Smooth muscle cell (in vitro differentiated cells): Measurements from ENCODE around the gene UBE3B. TPM values are rescaled to one million over a fixed set of nuclear protein-coding genes. Genes with fewer than 3 reads are reported as not detected.
A peak's percentile ranks its signal among the peaks of the same experiment; 100 is the strongest.

ENCODE experiments used
- DNase-seq: peaks from one replicate; lab custom pipeline; 2025; ENCODE audit not compliant: unreplicated experiment; lab: John Stamatoyannopoulos, UW
- H2AFZ ChIP-seq: fragments of 200-600 bp; sonication (generic); 2 replicates; pipeline ENCODE4 v1.6.0; 2016; ENCODE audit warnings: antibody characterized with exemption, low read depth, mild to moderate bottlenecking
- H3F3A ChIP-seq: fragments of 200-600 bp; sonication (generic); 2 replicates; pipeline ENCODE4 v1.6.0; 2017; ENCODE audit warnings: antibody characterized with exemption, low read depth
- H3K27ac ChIP-seq: fragments of 200-600 bp; sonication (generic); 2 replicates; pipeline ENCODE4 v1.5.1; 2016; ENCODE audit warnings: low read depth, mild to moderate bottlenecking
- H3K27me3 ChIP-seq: fragments of 200-600 bp; sonication (generic); 2 replicates; pipeline ENCODE4 v1.6.1; 2016; ENCODE audit warnings: low read depth, mild to moderate bottlenecking
- H3K36me3 ChIP-seq: fragments of 200-600 bp; sonication (generic); 2 replicates; pipeline ENCODE4 v1.5.1; 2016; ENCODE audit warnings: low read depth
- H3K4me1 ChIP-seq: fragments of 200-600 bp; sonication (generic); 2 replicates; pipeline ENCODE4 v1.5.1; 2016; ENCODE audit warnings: low read depth
- H3K4me2 ChIP-seq: fragments of 200-600 bp; sonication (generic); 2 replicates; pipeline ENCODE4 v1.6.0; 2016; ENCODE audit warnings: mild to moderate bottlenecking
- H3K4me3 ChIP-seq: fragments of 200-600 bp; sonication (generic); 2 replicates; pipeline ENCODE4 v1.5.1; 2016; ENCODE audit warnings: mild to moderate bottlenecking
- H3K79me2 ChIP-seq: fragments of 200-600 bp; sonication (generic); 2 replicates; pipeline ENCODE4 v1.6.0; 2016; ENCODE audit warnings: low read depth, mild to moderate bottlenecking
- H3K9ac ChIP-seq: fragments of 200-600 bp; sonication (generic); 2 replicates; pipeline ENCODE4 v1.6.0; 2016; ENCODE audit warnings: low read depth
- H3K9me3 ChIP-seq: fragments of 200-600 bp; sonication (generic); replicated peaks from 2 replicates; pipeline ENCODE4 v1.5.1; 2016; ENCODE audit warnings: low read depth
- H4K20me1 ChIP-seq: fragments of 200-600 bp; sonication (generic); 2 replicates; pipeline ENCODE4 v1.6.0; 2016; ENCODE audit warnings: low read depth
- CTCF ChIP-seq: fragments of 200-600 bp; sonication (generic); IDR thresholded peaks from 2 replicates; pipeline ENCODE4 v1.5.1; 2017; ENCODE audit warnings: borderline replicate concordance, mild to moderate bottlenecking, antibody characterized with exemption; ENCODE audit not compliant: insufficient read depth, poor library complexity, severe bottlenecking
- WGBS: methylation state at CpG from one replicate; pipeline ENCODE4 v1.1.7; 2016; ENCODE audit warnings: low lambda C conversion rate; 5-methylcytosine and 5-hydroxymethylcytosine counted together
- polyA plus RNA-seq: library from polyadenylated mRNA; unstranded; fragments of >200 nt; fragmentation: Nextera tagmentation; extraction: Ambion mirVana; gene quantifications from 2 replicates; pipeline ENCODE4 v1.2.1, GENCODE V29; 2016
- total RNA-seq: library from RNA; depleted of rRNA; stranded (reverse); fragments of >200 nt; gene quantifications from 2 replicates; pipeline ENCODE4 v1.2.3, GENCODE V29; 2014

Gene UBE3B
- total and polyA plus RNA-seq, 2 experiments from 2014 or later, result 21.8 to 62.9 TPM

- H2AFZ ChIP-seq, result no peak overlapping the region
- H3K4me1 ChIP-seq, result no peaks in the 10 kb centered on the region
- 32% methylated on average over 7 of the region's 7 CpGs for WGBS
- peak overlapping the region; percentile 20 for H3K9ac ChIP-seq
- no peaks in the 10 kb centered on the region for H3K27me3 ChIP-seq
- peak overlapping the region; percentile 63 for H3K27ac ChIP-seq
- no peaks in the 10 kb centered on the region for H4K20me1 ChIP-seq
- no peaks in the 10 kb centered on the region for H3K79me2 ChIP-seq
- no peaks in the 10 kb centered on the region for H3K9me3 ChIP-seq
- no peak overlapping the region for H3K4me3 ChIP-seq
- peaks cover 10% of the 10 kb centered on the region for H3K36me3 ChIP-seq
- no peaks in the 10 kb centered on the region for H3F3A ChIP-seq
- TF ChIP-seq CTCF, result no peak
- peak overlapping the region; percentile 28 for H3K4me2 ChIP-seq
- DNase-seq, result no peak
Measured at GRCh38 chr12:109497675-109498074, 20.2 kb downstream of the UBE3B start.

GRCh38 chr12:109500406-109501185 lies 23.2 kb downstream of the UBE3B start:
- H3K36me3 ChIP-seq, result peaks cover 19% of the 10 kb centered on the region

GRCh38 chr12:109501299-109501698 lies 23.9 kb downstream of the UBE3B start:
- peaks cover 23% of the 10 kb centered on the region for H3K36me3 ChIP-seq
- H3K4me3 ChIP-seq, result no peak overlapping the region
- H3K4me2 ChIP-seq, result no peak overlapping the region
- H3K27me3 ChIP-seq, result no peaks in the 10 kb centered on the region
- H2AFZ ChIP-seq, result no peak overlapping the region
- H3K27ac ChIP-seq, result no peak overlapping the region
- TF ChIP-seq CTCF, result no peak
- H3F3A ChIP-seq, result no peaks in the 10 kb centered on the region
- H3K4me1 ChIP-seq, result no peaks in the 10 kb centered on the region
- no peak for DNase-seq
- H3K79me2 ChIP-seq, result no peaks in the 10 kb centered on the region
- 96% methylated on average over 6 of the region's 6 CpGs for WGBS
- no peaks in the 10 kb centered on the region for H3K9me3 ChIP-seq
- H4K20me1 ChIP-seq, result no peaks in the 10 kb centered on the region
- H3K9ac ChIP-seq, result no peak overlapping the region

More at GRCh38 chr12:109500406-109501185, 23.2 kb downstream of the UBE3B start:
- H3K4me3 ChIP-seq, result no peak overlapping the region
- H3F3A ChIP-seq, result no peaks in the 10 kb centered on the region
- no peaks in the 10 kb centered on the region for H3K79me2 ChIP-seq
- 84% methylated on average over 9 of the region's 9 CpGs for WGBS
- no peak for TF ChIP-seq CTCF
- H2AFZ ChIP-seq, result no peak overlapping the region
- H3K9ac ChIP-seq, result no peak overlapping the region
- H3K9me3 ChIP-seq, result no peaks in the 10 kb centered on the region
- H3K27ac ChIP-seq, result no peak overlapping the region
- no peaks in the 10 kb centered on the region for H3K4me1 ChIP-seq
- no peak for DNase-seq
- H3K4me2 ChIP-seq, result no peak overlapping the region
- H3K27me3 ChIP-seq, result no peaks in the 10 kb centered on the region
- H4K20me1 ChIP-seq, result no peaks in the 10 kb centered on the region

- no peak overlapping the region for H3K4me2 ChIP-seq
- H2AFZ ChIP-seq, result no peak overlapping the region
- 100% methylated on average over 5 of the region's 5 CpGs for WGBS
- no peaks in the 10 kb centered on the region for H3K4me1 ChIP-seq
- H3K9me3 ChIP-seq, result no peaks in the 10 kb centered on the region
- no peak for TF ChIP-seq CTCF
- no peak overlapping the region for H3K4me3 ChIP-seq
- no peaks in the 10 kb centered on the region for H3K27me3 ChIP-seq
- peaks cover 23% of the 10 kb centered on the region for H3K36me3 ChIP-seq
- H4K20me1 ChIP-seq, result no peaks in the 10 kb centered on the region
- H3K9ac ChIP-seq, result no peak overlapping the region
- no peak overlapping the region for H3K27ac ChIP-seq
- no peak for DNase-seq
- H3K79me2 ChIP-seq, result no peaks in the 10 kb centered on the region
- no peaks in the 10 kb centered on the region for H3F3A ChIP-seq
Measured at GRCh38 chr12:109502332-109502731, 24.9 kb downstream of the UBE3B start.
